Stomach (tissue), 4 donors: Measurements from ENCODE around the gene C3.

Source experiments
- CTCF ChIP-seq, 7 experiments: fragments of 450-650 bp in 4 of 7; fragments of 200-600 bp in 3 of 7; sonication (generic) in 3 of 7; IDR thresholded peaks; one replicate each; pipeline ENCODE4 v1.5.1; 2016 to 2019; ENCODE audit warnings: antibody characterized with exemption in 7 of 7, control low read depth in 2 of 7, mild to moderate bottlenecking in 1 of 7
- EP300 ChIP-seq: sonication (generic); formaldehyde crosslinking; IDR thresholded peaks from one replicate; pipeline ENCODE4 v1.6.1; 2017; ENCODE audit warnings: antibody characterized with exemption
- POLR2AphosphoS5 ChIP-seq, 3 donors: sonication (generic); formaldehyde crosslinking; IDR thresholded peaks; one replicate each; pipeline ENCODE4 v1.6.1; 2016; ENCODE audit warnings: antibody characterized with exemption in 3 of 3

DNA sequence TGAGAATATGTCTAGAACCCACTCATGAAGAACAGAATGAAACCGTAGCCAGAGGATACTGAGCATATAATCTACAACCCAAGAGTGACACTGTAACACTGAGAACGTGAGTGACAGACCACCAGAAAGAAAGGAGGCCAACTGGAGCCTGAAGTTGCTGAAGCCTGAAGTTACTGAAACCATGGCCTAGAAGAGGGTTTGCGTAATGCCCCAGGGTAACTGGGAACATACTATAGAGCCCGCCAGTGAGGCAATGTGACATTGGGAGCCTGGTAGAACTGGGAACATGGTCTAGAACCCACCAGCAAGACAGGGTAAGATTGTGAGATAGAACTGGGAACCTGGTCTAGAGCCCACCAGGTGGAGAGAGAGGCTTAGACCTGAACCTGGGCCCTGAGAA is 35.0 kb downstream of the C3 start:
- TF ChIP-seq POLR2AphosphoS5 (IDR thresholded peaks at IDR 0.05) (no peak), CTCF (IDR thresholded peaks at IDR 0.05) (no peak), EP300 (no peak)
